OCI-M1 (cell line): Measurements from ENCODE around the gene PTGER3.
"Not testable (repeated sequence)": the region's sequence is repeated elsewhere in the genome, so short reads cannot be mapped to it uniquely, and the experiment has no call there.

Source experiments
- DNase-seq: peaks from one replicate; lab custom pipeline; 2025; lab: John Stamatoyannopoulos, UW

The PTGER3 gene

DNA sequence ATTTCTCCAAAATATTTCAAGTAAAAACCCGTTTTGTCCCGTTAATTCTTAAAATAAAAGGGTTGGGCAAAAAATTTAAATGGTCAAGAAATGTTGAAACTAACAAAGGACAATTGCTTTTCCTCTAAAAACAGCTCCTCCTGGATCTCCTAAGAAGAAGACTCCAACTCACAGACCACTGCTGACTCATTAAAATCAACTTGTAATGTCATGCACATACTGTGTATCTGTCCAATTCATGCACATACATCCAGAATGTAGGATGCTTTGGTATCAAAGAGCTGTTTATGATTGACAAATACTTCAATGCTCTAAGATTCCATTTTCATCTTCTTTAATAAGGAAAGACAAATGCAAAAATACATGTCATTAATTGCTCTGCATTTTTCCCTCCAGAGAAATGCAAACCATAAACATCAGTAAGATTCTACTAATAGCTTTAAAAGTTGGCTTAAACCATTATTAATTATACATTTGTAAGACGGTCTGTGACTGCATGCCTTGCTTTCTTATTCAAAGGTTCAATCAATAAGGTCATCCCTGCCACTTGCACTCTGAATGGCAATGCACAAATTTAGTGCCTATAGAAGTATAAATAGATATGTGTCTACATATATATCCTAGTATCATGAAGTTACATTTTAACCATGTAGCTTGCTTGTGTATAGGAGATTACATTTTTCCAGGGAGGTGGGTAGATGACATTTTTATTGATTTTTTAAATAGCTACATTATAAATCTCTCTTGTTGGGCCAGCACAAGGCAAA is 44.7 kb downstream of the PTGER3 start:
- DNase-seq = no peak

- DNase-seq = no peak
These were observed 46.0 kb downstream of the PTGER3 start for GRCh38 chr1:71001624-71002023.

- DNase-seq = no peak
These were observed 49.8 kb downstream of the PTGER3 start for GRCh38 chr1:70997793-70998192.

GRCh38 chr1:70994753-70995268 is 52.8 kb downstream of the PTGER3 start:
- DNase-seq = peak; percentile 82

- peak; percentile 73 for DNase-seq
These were observed 53.8 kb downstream of the PTGER3 start for GRCh38 chr1:70993798-70994197.

GRCh38 chr1:70992521-70992920 is 55.1 kb downstream of the PTGER3 start:
- peak; percentile 35 for DNase-seq

- no peak for DNase-seq
These were observed 57.0 kb downstream of the PTGER3 start for GRCh38 chr1:70990469-70991253.

DNA sequence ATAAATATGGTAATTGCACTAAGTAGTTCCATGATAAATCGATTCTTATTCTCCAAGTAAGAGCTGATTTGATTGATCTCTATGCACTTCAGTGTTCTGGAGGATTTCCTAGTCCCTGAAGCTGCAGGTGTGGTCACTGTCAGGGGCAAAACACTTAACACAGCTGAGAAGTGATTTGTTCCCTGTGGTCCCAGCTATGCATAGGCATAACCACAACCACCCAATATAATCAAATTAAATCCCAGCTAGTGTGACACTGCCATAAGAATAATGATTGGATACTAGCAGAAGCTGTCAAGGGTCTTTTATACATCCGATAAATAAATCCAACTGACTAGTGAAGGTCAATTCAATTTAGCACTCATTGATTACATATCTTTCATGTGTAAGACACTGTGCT is 60.1 kb downstream of the PTGER3 start:
- no peak for DNase-seq

- DNase-seq = not testable (repeated sequence)
These were observed 61.8 kb downstream of the PTGER3 start for GRCh38 chr1:70985776-70986225.

- DNase-seq = not testable (repeated sequence)
These were observed 62.3 kb downstream of the PTGER3 start for GRCh38 chr1:70985278-70985677.

- no peak for DNase-seq
These were observed 67.3 kb downstream of the PTGER3 start for GRCh38 chr1:70980361-70980760.

DNA sequence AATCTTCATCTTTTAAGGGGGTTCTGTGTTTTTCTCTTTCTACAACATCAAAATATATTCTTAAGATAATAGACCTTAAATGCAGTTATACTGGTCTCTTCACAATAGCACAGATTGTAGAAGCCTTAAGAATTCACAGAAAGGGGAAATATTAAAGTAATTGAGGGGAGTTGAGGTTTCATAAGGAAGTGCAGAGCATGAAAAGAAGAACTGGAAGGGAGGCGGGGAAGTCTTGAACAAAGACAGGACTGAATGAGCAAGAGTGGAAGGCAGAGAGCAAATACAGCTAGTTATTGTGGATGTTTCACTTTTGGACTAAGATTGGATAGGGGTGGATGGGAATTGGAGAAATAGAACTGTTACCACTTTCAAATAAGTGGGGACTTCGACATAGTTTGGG is 67.7 kb downstream of the PTGER3 start:
- DNase-seq = peak; percentile 60

- DNase-seq = no peak
These were observed 68.3 kb downstream of the PTGER3 start for GRCh38 chr1:70979313-70979712.

DNA sequence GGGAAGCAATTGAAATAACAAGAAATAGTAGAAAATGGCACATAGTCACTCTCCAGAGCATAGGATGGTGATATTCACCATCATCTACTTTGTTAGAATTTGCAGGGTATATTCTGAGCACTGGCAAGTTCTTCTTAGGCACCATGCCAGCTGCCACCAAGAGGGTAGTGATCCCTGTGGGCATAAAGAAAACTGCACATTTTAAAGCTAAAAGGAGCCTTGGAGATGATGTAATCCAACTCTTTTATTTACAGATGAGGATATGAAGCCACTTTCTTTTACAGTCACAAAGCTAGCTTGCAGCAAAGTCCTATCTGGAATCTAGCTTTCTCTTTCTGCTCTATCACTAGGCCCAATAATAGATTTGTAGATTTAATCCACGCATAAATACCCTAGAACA is 69.0 kb downstream of the PTGER3 start:
- peak; percentile 78 for DNase-seq

- no peak for DNase-seq
These were observed 70.0 kb downstream of the PTGER3 start for GRCh38 chr1:70977575-70977974.

DNA sequence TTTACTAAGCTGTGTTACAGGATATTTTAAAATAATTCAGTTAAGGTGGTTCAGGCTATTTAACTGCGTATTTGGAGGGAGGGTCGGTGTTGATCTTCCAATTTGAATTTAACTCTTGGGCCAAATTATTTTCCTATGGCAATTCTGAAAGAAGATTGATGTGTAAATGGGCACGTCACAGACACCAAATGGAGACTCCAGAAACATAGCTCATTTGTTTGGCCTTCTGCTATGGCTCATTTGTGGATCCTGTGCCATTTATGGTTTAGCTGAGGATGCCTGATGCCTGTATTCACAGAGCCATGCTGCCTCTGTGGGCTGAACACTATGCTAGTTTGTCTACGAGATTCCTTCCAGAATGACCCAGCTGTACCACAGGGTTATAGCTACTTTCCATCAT is 70.6 kb downstream of the PTGER3 start:
- DNase-seq = no peak

- no peak for DNase-seq
These were observed 73.9 kb downstream of the PTGER3 start for GRCh38 chr1:70973754-70974153.

- peak; percentile 42 for DNase-seq
These were observed 77.2 kb downstream of the PTGER3 start for GRCh38 chr1:70970407-70970806.

DNA sequence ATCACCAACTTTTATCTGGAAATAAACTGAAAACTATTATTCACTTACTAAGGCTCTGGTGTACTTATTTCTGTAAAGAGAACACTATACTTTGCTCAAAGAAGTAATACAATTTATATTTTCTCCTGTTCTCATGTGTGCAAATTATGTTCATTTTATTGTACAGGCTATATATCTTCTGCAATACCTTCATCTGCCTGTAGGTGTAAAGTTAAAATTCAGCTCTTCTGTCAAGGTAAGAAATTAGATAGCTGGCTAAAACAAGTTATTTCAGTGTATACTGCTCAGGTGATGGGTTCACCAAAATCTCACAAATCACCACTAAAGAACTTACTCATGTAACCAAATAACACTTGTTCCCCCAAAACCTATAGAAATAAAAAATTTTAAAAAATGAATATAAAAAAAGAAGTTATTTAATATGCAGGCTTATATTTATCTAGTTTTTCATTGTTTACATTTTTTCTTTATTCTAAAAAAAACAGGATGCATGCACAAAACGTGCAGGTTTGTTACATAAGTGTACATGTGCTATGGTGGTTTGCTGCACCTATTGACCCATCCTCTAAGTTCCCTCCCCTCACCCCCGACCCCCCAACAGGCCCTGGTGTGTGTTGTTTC is 81.5 kb downstream of the PTGER3 start:
- peak; percentile 48 for DNase-seq

DNA sequence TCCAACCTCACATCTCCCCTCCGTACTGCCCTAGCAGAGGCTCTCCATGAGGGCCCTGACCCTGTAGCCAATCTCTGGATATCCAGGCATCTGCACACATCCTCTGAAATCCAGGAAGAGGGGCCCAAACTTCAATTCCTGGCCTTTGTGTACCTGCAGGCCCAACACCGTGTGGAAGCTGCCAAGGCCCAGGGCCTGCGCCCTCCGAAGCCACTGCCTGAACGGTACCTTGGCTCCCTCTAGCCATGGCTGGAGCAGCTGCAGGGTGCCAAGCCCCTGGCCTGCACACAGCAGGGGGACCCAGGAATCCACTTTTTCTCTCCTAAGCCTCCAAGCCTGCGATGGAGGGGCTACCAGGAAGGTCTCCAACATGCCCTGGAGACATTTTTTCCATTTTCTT is 84.2 kb downstream of the PTGER3 start:
- DNase-seq = no peak

DNA sequence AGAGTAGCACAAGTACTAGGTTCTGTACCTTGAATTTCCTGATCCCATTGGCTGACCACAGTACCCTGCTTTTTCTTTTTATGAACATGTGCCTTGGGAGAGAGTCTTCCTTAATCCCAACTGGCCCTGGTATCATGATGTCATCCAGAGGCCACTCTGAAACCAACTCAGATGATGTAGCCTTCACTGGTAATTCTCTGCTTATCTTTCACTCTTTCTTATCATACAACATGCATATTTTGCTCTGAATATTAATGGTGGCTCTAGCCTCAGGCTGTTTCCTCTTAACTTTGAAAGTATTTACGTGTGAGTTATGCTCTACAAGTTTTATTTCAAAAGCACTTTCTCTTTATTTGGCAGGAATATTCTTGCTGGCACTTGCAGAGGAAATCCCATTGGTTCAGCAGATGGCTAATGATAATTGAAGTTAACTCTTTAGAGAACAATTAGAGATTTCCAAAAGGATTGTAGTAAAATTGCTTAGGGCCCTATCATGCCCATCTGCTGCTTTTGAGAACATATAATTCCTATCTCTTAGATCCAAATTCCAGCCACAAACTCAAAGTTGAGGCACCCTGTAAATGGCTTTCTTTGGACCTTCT is 86.1 kb downstream of the PTGER3 start:
- peak; percentile 81 for DNase-seq

DNA sequence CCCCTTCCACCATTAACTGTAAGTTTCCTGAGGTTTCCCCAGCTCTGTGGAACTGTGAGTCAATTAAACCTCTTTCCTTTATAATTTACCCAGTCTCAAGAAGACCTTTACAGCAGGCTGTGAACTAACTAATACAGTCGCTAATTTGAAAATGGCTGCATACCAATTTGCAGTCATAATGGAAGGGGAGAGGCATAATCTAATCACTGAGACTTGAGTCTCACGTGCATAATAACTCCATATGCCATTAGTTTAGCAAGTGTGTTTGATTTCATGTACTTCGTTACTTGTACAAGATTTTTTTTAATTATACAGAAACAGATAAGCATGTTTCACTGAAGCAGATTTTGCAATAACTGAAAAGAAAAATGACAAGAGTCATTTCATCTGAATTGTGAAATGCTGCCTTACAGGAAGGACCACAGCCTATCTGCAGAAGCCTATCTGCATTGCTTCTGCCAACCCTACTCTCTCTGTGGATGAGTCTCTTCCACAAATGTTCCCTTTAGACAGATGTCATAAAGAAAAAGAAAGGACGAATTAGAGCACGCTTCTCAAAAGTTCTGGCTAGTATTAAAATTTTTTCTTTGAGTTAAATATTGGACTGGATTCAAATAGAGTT is 99.1 kb downstream of the PTGER3 start:
- DNase-seq = peak; percentile 57
